Activated naive CD8-positive, alpha-beta T cell treated with anti-CD3 and anti-CD28 coated beads, Interleukin-2, amount 10 ng/mL, durations not matched to agents 7 days and 5 days (primary cell): ENCODE data around the gene TBC1D1. TPM values are rescaled to one million over a fixed set of nuclear protein-coding genes. Genes with fewer than 3 reads are reported as not detected.
"Not testable (repeated sequence)": the region's sequence is repeated elsewhere in the genome, so short reads cannot be mapped to it uniquely, and the experiment has no call there.

ENCODE experiments used
- ATAC-seq: fragments of 150-1000 bp; cut with Tn5 transposase; one replicate; pipeline ENCODE4 v1.10.0; 2021; ENCODE audit warnings: low read depth, moderate library complexity
- POLR2A ChIA-PET: fragments of 350-600 bp; sonication (Branson Sonifier 250); formaldehyde crosslinking; loops from one replicate; lab custom pipeline; 2021; ENCODE audit warnings: antibody characterized with exemption; lab: Charles Lee
- DNase-seq: peaks from one replicate; pipeline ENCODE4 v3.0.0; 2021
- H3K27ac Mint-ChIP-seq: one replicate; pipeline ENCODE4 v1.8.0; 2022; ENCODE audit warnings: mild to moderate bottlenecking, mixed read lengths
- H3K27me3 Mint-ChIP-seq: one replicate; pipeline ENCODE4 v1.8.0; 2022; ENCODE audit warnings: mild to moderate bottlenecking, moderate library complexity, mixed read lengths
- H3K36me3 Mint-ChIP-seq: one replicate; pipeline ENCODE4 v1.8.0; 2021; ENCODE audit warnings: mild to moderate bottlenecking, mixed read lengths
- H3K4me1 Mint-ChIP-seq: one replicate; pipeline ENCODE4 v1.8.0; 2021; ENCODE audit warnings: mixed read lengths
- H3K4me3 Mint-ChIP-seq: one replicate; pipeline ENCODE4 v1.8.0; 2022; ENCODE audit warnings: mild to moderate bottlenecking, moderate library complexity, mixed read lengths
- H3K9me3 Mint-ChIP-seq: one replicate; pipeline ENCODE4 v1.8.0; 2021; ENCODE audit warnings: mixed read lengths
- total RNA-seq, 2 experiments: library from RNA; stranded (reverse); gene quantifications; one replicate each; pipeline ENCODE4 v1.2.3, GENCODE V29; 2021

The TBC1D1 gene
- total RNA-seq, 2 experiments from 2014 or later = 79.7 to 83.7 TPM

GRCh38 chr4:38013461-38014366 lies 122.8 kb downstream of the TBC1D1 start:
- ATAC-seq = no peak
- Mint-ChIP-seq H3K4me1 (peaks cover 7% of the 10 kb centered on the region), H3K27ac (no peak overlapping the region), H3K4me3 (no peak overlapping the region), H3K27me3 (no peaks in the 10 kb centered on the region), H3K9me3 (no peaks in the 10 kb centered on the region), H3K36me3 (peaks cover 12% of the 10 kb centered on the region)
- POLR2A ChIA-PET = no interaction called here
- no peak for DNase-seq

- H3K9me3 Mint-ChIP-seq = no peaks in the 10 kb centered on the region
- no peak overlapping the region for H3K4me3 Mint-ChIP-seq
- POLR2A ChIA-PET = interaction anchor here (0.5 kb wide), 1 partner anchor 121 kb away, joined by 3 read pairs; no protein-coding TSS in a partner anchor
- DNase-seq (no peak), ATAC-seq (no peak)
- no peaks in the 10 kb centered on the region for H3K27me3 Mint-ChIP-seq
- H3K4me1 Mint-ChIP-seq = peaks cover 7% of the 10 kb centered on the region
- H3K27ac Mint-ChIP-seq = no peak overlapping the region
- H3K36me3 Mint-ChIP-seq = peaks cover 12% of the 10 kb centered on the region
These were observed 123.6 kb downstream of the TBC1D1 start for GRCh38 chr4:38014421-38014852.

- H3K27ac Mint-ChIP-seq = no peak overlapping the region
- H3K36me3 Mint-ChIP-seq = peaks cover 18% of the 10 kb centered on the region
- ATAC-seq (no peak), DNase-seq (no peak)
- peaks cover 2% of the 10 kb centered on the region for H3K9me3 Mint-ChIP-seq
- peaks cover 5% of the 10 kb centered on the region for H3K4me1 Mint-ChIP-seq
- no peak overlapping the region for H3K4me3 Mint-ChIP-seq
- H3K27me3 Mint-ChIP-seq = no peaks in the 10 kb centered on the region
- POLR2A ChIA-PET = no interaction called here
These were observed 125.1 kb downstream of the TBC1D1 start for GRCh38 chr4:38015886-38016515.

- peaks cover 3% of the 10 kb centered on the region for H3K9me3 Mint-ChIP-seq
- peak overlapping the region; percentile 48 for H3K27ac Mint-ChIP-seq
- no peak overlapping the region for H3K4me3 Mint-ChIP-seq
- H3K27me3 Mint-ChIP-seq = no peaks in the 10 kb centered on the region
- peaks cover 2% of the 10 kb centered on the region for H3K4me1 Mint-ChIP-seq
- POLR2A ChIA-PET = no interaction called here
- DNase-seq (no peak), ATAC-seq (no peak)
- peaks cover 25% of the 10 kb centered on the region for H3K36me3 Mint-ChIP-seq
These were observed 125.8 kb downstream of the TBC1D1 start for GRCh38 chr4:38016698-38017097.

GRCh38 chr4:38017609-38018008 lies 126.7 kb downstream of the TBC1D1 start:
- POLR2A ChIA-PET = no interaction called here
- ATAC-seq (no peak), DNase-seq (no peak)
- Mint-ChIP-seq H3K27me3 (no peaks in the 10 kb centered on the region), H3K27ac (no peak overlapping the region), H3K4me3 (no peak overlapping the region), H3K4me1 (peaks cover 3% of the 10 kb centered on the region), H3K9me3 (peaks cover 3% of the 10 kb centered on the region), H3K36me3 (peaks cover 34% of the 10 kb centered on the region)

- Mint-ChIP-seq H3K9me3 (peaks cover 3% of the 10 kb centered on the region), H3K4me3 (no peak overlapping the region), H3K27ac (no peak overlapping the region), H3K36me3 (peaks cover 30% of the 10 kb centered on the region), H3K4me1 (peaks cover 3% of the 10 kb centered on the region), H3K27me3 (no peaks in the 10 kb centered on the region)
- DNase-seq = no peak
- ATAC-seq = no peak
- POLR2A ChIA-PET = no interaction called here
These were observed 129.5 kb downstream of the TBC1D1 start for GRCh38 chr4:38020386-38020785.

GRCh38 chr4:38020961-38021360 lies 130.1 kb downstream of the TBC1D1 start:
- H3K27me3 Mint-ChIP-seq, POLR2A ChIA-PET, ATAC-seq, H3K27ac Mint-ChIP-seq, H3K9me3 Mint-ChIP-seq, H3K4me1 Mint-ChIP-seq, H3K4me3 Mint-ChIP-seq, DNase-seq: not testable (repeated sequence)
- H3K36me3 Mint-ChIP-seq = peaks cover 29% of the 10 kb centered on the region

GRCh38 chr4:38021751-38022150 lies 130.9 kb downstream of the TBC1D1 start:
- Mint-ChIP-seq H3K27ac (no peak overlapping the region), H3K4me3 (no peak overlapping the region), H3K36me3 (peaks cover 25% of the 10 kb centered on the region), H3K9me3 (peaks cover 3% of the 10 kb centered on the region), H3K4me1 (peaks cover 8% of the 10 kb centered on the region), H3K27me3 (no peaks in the 10 kb centered on the region)
- POLR2A ChIA-PET = no interaction called here
- no peak for DNase-seq
- no peak for ATAC-seq

GRCh38 chr4:38023347-38024205 lies 132.7 kb downstream of the TBC1D1 start:
- Mint-ChIP-seq H3K4me1 (peaks cover 8% of the 10 kb centered on the region), H3K4me3 (no peak overlapping the region), H3K27ac (no peak overlapping the region), H3K27me3 (no peaks in the 10 kb centered on the region), H3K9me3 (peaks cover 3% of the 10 kb centered on the region), H3K36me3 (peaks cover 25% of the 10 kb centered on the region)
- no peak for DNase-seq
- no peak for ATAC-seq
- POLR2A ChIA-PET = no interaction called here

- DNase-seq = no peak
- Mint-ChIP-seq H3K4me1 (peaks cover 8% of the 10 kb centered on the region), H3K9me3 (peaks cover 3% of the 10 kb centered on the region), H3K27me3 (no peaks in the 10 kb centered on the region), H3K36me3 (peaks cover 25% of the 10 kb centered on the region), H3K27ac (no peak overlapping the region), H3K4me3 (no peak overlapping the region)
- no peak for ATAC-seq
- POLR2A ChIA-PET = no interaction called here
These were observed 133.3 kb downstream of the TBC1D1 start for GRCh38 chr4:38024206-38024509.

GRCh38 chr4:38025665-38026064 lies 134.8 kb downstream of the TBC1D1 start:
- Mint-ChIP-seq H3K4me1 (peaks cover 8% of the 10 kb centered on the region), H3K27me3 (no peaks in the 10 kb centered on the region), H3K4me3 (no peak overlapping the region), H3K9me3 (peaks cover 3% of the 10 kb centered on the region), H3K36me3 (peaks cover 27% of the 10 kb centered on the region), H3K27ac (no peak overlapping the region)
- DNase-seq = no peak
- POLR2A ChIA-PET = no interaction called here
- ATAC-seq = no peak

GRCh38 chr4:38026158-38026740 lies 135.4 kb downstream of the TBC1D1 start:
- peak; percentile 33 for DNase-seq
- Mint-ChIP-seq H3K27ac (no peak overlapping the region), H3K4me3 (no peak overlapping the region), H3K27me3 (no peaks in the 10 kb centered on the region), H3K4me1 (peaks cover 8% of the 10 kb centered on the region), H3K36me3 (peaks cover 21% of the 10 kb centered on the region), H3K9me3 (no peaks in the 10 kb centered on the region)
- ATAC-seq = peak; percentile 76
- POLR2A ChIA-PET = no interaction called here

GRCh38 chr4:38030023-38030422 lies 139.1 kb downstream of the TBC1D1 start:
- no peaks in the 10 kb centered on the region for H3K9me3 Mint-ChIP-seq
- no peak overlapping the region for H3K4me3 Mint-ChIP-seq
- POLR2A ChIA-PET = no interaction called here
- no peaks in the 10 kb centered on the region for H3K27me3 Mint-ChIP-seq
- ATAC-seq (no peak), DNase-seq (no peak)
- peaks cover 10% of the 10 kb centered on the region for H3K36me3 Mint-ChIP-seq
- H3K4me1 Mint-ChIP-seq = peaks cover 5% of the 10 kb centered on the region
- H3K27ac Mint-ChIP-seq = no peak overlapping the region
